ENCODE data around the gene NCAPH2. TPM values are rescaled to one million over a fixed set of nuclear protein-coding genes. Genes with fewer than 3 reads are reported as not detected.
A peak's percentile ranks its signal among the peaks of the same experiment; 100 is the strongest.

NCAPH2 gene
- total RNA-seq, 1 experiment from 2014 or later: 86.5 TPM

GRCh38 chr22:50469377-50470305 lies 38.4 kb upstream of the NCAPH2 start:
- H3K4me3 ChIP-seq (ENCODE audit: insufficient read depth, low read depth, low read length): no peak overlapping the region
- no peaks in the 10 kb centered on the region for H3K27me3 ChIP-seq (ENCODE audit: control insufficient read depth, insufficient read depth, low read length)
- peaks cover 19% of the 10 kb centered on the region for H3K36me3 ChIP-seq (replicated peaks; ENCODE audit: control insufficient read depth, insufficient read depth, low read length)
- peak; percentile 94 for DNase-seq

- DNase-seq: no peak
- no peak overlapping the region for H3K4me3 ChIP-seq (ENCODE audit: insufficient read depth, low read depth, low read length)
- peaks cover 14% of the 10 kb centered on the region for H3K36me3 ChIP-seq (replicated peaks; ENCODE audit: control insufficient read depth, insufficient read depth, low read length)
- H3K27me3 ChIP-seq (ENCODE audit: control insufficient read depth, insufficient read depth, low read length): no peaks in the 10 kb centered on the region
Observed at GRCh38 chr22:50470491-50470890, 37.5 kb upstream of the NCAPH2 start.

- H3K27me3 ChIP-seq (ENCODE audit: control insufficient read depth, insufficient read depth, low read length): no peaks in the 10 kb centered on the region
- H3K36me3 ChIP-seq (replicated peaks; ENCODE audit: control insufficient read depth, insufficient read depth, low read length): peaks cover 8% of the 10 kb centered on the region
- H3K4me3 ChIP-seq (ENCODE audit: insufficient read depth, low read depth, low read length): no peak overlapping the region
- no peak for DNase-seq
Observed at GRCh38 chr22:50471197-50471847, 36.7 kb upstream of the NCAPH2 start.

GRCh38 chr22:50471962-50472361 lies 36.1 kb upstream of the NCAPH2 start:
- Histone ChIP-seq H3K27me3 (ENCODE audit: control insufficient read depth, insufficient read depth, low read length) (no peaks in the 10 kb centered on the region; the same call in 1 of the 2 replicates), H3K4me3 (ENCODE audit: insufficient read depth, low read depth, low read length) (no peak overlapping the region), H3K36me3 (replicated peaks; ENCODE audit: control insufficient read depth, insufficient read depth, low read length) (peaks cover 3% of the 10 kb centered on the region)
- DNase-seq: no peak

- peak; percentile 87 for DNase-seq
- Histone ChIP-seq H3K4me3 (ENCODE audit: insufficient read depth, low read depth, low read length) (no peak overlapping the region), H3K36me3 (replicated peaks; ENCODE audit: control insufficient read depth, insufficient read depth, low read length) (no peaks in the 10 kb centered on the region; the same call in 1 of the 2 replicates), H3K27me3 (ENCODE audit: control insufficient read depth, insufficient read depth, low read length) (no peaks in the 10 kb centered on the region; the same call in 1 of the 2 replicates)
Observed at GRCh38 chr22:50473088-50473487, 34.9 kb upstream of the NCAPH2 start.

GRCh38 chr22:50473855-50474671 lies 34.0 kb upstream of the NCAPH2 start:
- H3K27me3 ChIP-seq (ENCODE audit: control insufficient read depth, insufficient read depth, low read length): no peaks in the 10 kb centered on the region; the same call in 1 of the 2 replicates
- H3K36me3 ChIP-seq (replicated peaks; ENCODE audit: control insufficient read depth, insufficient read depth, low read length): no peaks in the 10 kb centered on the region; the same call in 1 of the 2 replicates
- DNase-seq: peak; percentile 89
- H3K4me3 ChIP-seq (ENCODE audit: insufficient read depth, low read depth, low read length): peak overlapping the region; percentile 62

- Histone ChIP-seq H3K36me3 (replicated peaks; ENCODE audit: control insufficient read depth, insufficient read depth, low read length) (no peaks in the 10 kb centered on the region; the same call in 1 of the 2 replicates), H3K27me3 (ENCODE audit: control insufficient read depth, insufficient read depth, low read length) (peaks cover 5% of the 10 kb centered on the region), H3K4me3 (ENCODE audit: insufficient read depth, low read depth, low read length) (peak within 1 kb of the TSS; percentile 62)
- peak; percentile 100 for DNase-seq
Observed at GRCh38 chr22:50474710-50475651, 33.0 kb upstream of the NCAPH2 start, which contains the start of gene SBF1. Gene SBF1 (minus strand): TSS chr22:50475035. CDS start chr22:50474840, 195 bp downstream.

GRCh38 chr22:50475652-50476002 lies 32.4 kb upstream of the NCAPH2 start:
- H3K4me3 ChIP-seq (ENCODE audit: insufficient read depth, low read depth, low read length): no peak overlapping the region
- DNase-seq: no peak
- no peaks in the 10 kb centered on the region; the same call in 1 of the 2 replicates for H3K36me3 ChIP-seq (replicated peaks; ENCODE audit: control insufficient read depth, insufficient read depth, low read length)

GRCh38 chr22:50476868-50477267 lies 31.2 kb upstream of the NCAPH2 start:
- H3K4me3 ChIP-seq (ENCODE audit: insufficient read depth, low read depth, low read length): no peak overlapping the region
- no peaks in the 10 kb centered on the region; the same call in 1 of the 2 replicates for H3K36me3 ChIP-seq (replicated peaks; ENCODE audit: control insufficient read depth, insufficient read depth, low read length)
- peaks cover 17% of the 10 kb centered on the region for H3K27me3 ChIP-seq (ENCODE audit: control insufficient read depth, insufficient read depth, low read length)
- no peak for DNase-seq

More at GRCh38 chr22:50475652-50476002, 32.4 kb upstream of the NCAPH2 start:
- peaks cover 11% of the 10 kb centered on the region for H3K27me3 ChIP-seq (ENCODE audit: control insufficient read depth, insufficient read depth, low read length)

GRCh38 chr22:50477923-50478322 lies 30.1 kb upstream of the NCAPH2 start:
- Histone ChIP-seq H3K36me3 (replicated peaks; ENCODE audit: control insufficient read depth, insufficient read depth, low read length) (no peaks in the 10 kb centered on the region; the same call in 1 of the 2 replicates), H3K27me3 (ENCODE audit: control insufficient read depth, insufficient read depth, low read length) (peaks cover 17% of the 10 kb centered on the region), H3K4me3 (ENCODE audit: insufficient read depth, low read depth, low read length) (no peak overlapping the region)
- no peak for DNase-seq

- no peak overlapping the region for H3K4me3 ChIP-seq (ENCODE audit: insufficient read depth, low read depth, low read length)
- H3K36me3 ChIP-seq (replicated peaks; ENCODE audit: control insufficient read depth, insufficient read depth, low read length): no peaks in the 10 kb centered on the region; the same call in 1 of the 2 replicates
- DNase-seq: no peak
- H3K27me3 ChIP-seq (ENCODE audit: control insufficient read depth, insufficient read depth, low read length): peaks cover 17% of the 10 kb centered on the region
Observed at GRCh38 chr22:50479721-50480120, 28.3 kb upstream of the NCAPH2 start.

- Histone ChIP-seq H3K27me3 (ENCODE audit: control insufficient read depth, insufficient read depth, low read length) (peaks cover 17% of the 10 kb centered on the region), H3K36me3 (replicated peaks; ENCODE audit: control insufficient read depth, insufficient read depth, low read length) (no peaks in the 10 kb centered on the region; the same call in 1 of the 2 replicates), H3K4me3 (ENCODE audit: insufficient read depth, low read depth, low read length) (peak overlapping the region; percentile 71)
- no peak for DNase-seq
Observed at GRCh38 chr22:50481045-50481439, 27.0 kb upstream of the NCAPH2 start.

- DNase-seq: peak; percentile 100
- H3K4me3 ChIP-seq (ENCODE audit: insufficient read depth, low read depth, low read length): peak within 1 kb of the TSS; percentile 71
- H3K36me3 ChIP-seq (replicated peaks; ENCODE audit: control insufficient read depth, insufficient read depth, low read length): no peaks in the 10 kb centered on the region; the same call in 1 of the 2 replicates
- H3K27me3 ChIP-seq (ENCODE audit: control insufficient read depth, insufficient read depth, low read length): peaks cover 17% of the 10 kb centered on the region
Observed at GRCh38 chr22:50481440-50482106, 26.5 kb upstream of the NCAPH2 start, which contains the start of gene ADM2. Gene ADM2 (plus strand): TSS chr22:50481543. CDS start chr22:50481848, 305 bp downstream.
